Skeletal muscle satellite cell (primary cell): ENCODE data around the gene ATP13A3.

ENCODE experiments used
- H3K27me3 ChIP-seq: 2 replicates; pipeline ENCODE4 v1.7.0; 2013; ENCODE audit warnings: low read length; ENCODE audit not compliant: control insufficient read depth, insufficient read depth
- H3K36me3 ChIP-seq: 2 replicates; pipeline ENCODE4 v1.7.0; 2013; ENCODE audit warnings: mild to moderate bottlenecking, control low read depth, low read length; ENCODE audit not compliant: insufficient read depth
- H3K4me1 ChIP-seq: 2 replicates; pipeline ENCODE4 v1.7.0; 2013; ENCODE audit warnings: low read length; ENCODE audit not compliant: control insufficient read depth, insufficient read depth
- H3K4me2 ChIP-seq: 2 replicates; pipeline ENCODE4 v1.7.0; 2013; ENCODE audit warnings: mild to moderate bottlenecking, low read length
- H3K4me3 ChIP-seq: 2 replicates; pipeline ENCODE4 v1.7.0; 2013; ENCODE audit warnings: low read length
- H3K9ac ChIP-seq: 2 replicates; pipeline ENCODE4 v1.7.0; 2013; ENCODE audit warnings: mild to moderate bottlenecking, low read depth, low read length, moderate library complexity
- H3K9me3 ChIP-seq: replicated peaks from 2 replicates; pipeline ENCODE4 v1.7.0; 2013; ENCODE audit warnings: mild to moderate bottlenecking, control low read depth, low read length

ATP13A3 gene

DNA sequence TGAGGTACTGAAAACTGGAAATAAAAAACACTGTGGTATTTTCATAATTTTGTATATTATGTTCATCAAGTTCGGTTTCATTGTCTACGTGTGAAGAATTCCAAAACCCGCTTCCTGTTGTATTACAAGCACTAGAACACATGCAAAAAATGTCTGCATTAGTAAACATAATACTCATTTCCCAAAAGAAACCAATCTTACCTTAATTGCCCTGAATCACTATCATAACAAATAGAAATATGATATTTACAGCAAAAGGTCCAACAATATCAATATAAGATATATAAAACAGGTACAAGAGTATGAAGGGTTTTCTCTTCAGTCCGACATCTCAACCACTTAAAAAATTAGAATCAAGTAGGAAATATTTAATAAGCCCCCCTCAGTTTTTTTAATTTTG lies 61.4 kb downstream of the ATP13A3 start:
- H3K4me2 ChIP-seq: no peak overlapping the region
- no peak overlapping the region for H3K4me3 ChIP-seq
- no peak overlapping the region for H3K9ac ChIP-seq
- H3K9me3 ChIP-seq: no peaks in the 10 kb centered on the region
- H3K4me1 ChIP-seq: peaks cover 19% of the 10 kb centered on the region
- H3K36me3 ChIP-seq: peaks cover 58% of the 10 kb centered on the region
- no peaks in the 10 kb centered on the region for H3K27me3 ChIP-seq

DNA sequence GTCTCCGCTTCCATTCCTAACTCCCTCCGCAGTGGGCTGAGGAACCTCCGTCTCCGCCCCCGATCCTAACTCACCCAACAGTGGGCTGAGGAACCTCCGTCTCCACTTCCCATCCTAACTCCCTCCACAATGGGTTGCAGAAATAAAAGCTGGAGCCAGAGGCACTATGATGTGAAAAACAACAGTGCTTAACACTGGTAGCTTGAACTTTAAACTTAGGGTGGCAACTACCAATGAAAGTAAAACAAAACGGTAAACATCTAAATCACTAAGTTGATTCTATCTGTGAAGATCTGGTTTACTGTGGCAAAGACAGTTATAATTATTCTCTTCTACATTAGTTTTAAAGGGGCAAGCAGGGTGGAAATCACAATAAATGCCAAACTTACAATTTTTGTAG lies 61.8 kb downstream of the ATP13A3 start:
- Histone ChIP-seq H3K4me3 (no peak overlapping the region), H3K4me2 (no peak overlapping the region), H3K9ac (no peak overlapping the region), H3K9me3 (no peaks in the 10 kb centered on the region), H3K36me3 (peaks cover 56% of the 10 kb centered on the region), H3K4me1 (peaks cover 19% of the 10 kb centered on the region), H3K27me3 (no peaks in the 10 kb centered on the region)

DNA sequence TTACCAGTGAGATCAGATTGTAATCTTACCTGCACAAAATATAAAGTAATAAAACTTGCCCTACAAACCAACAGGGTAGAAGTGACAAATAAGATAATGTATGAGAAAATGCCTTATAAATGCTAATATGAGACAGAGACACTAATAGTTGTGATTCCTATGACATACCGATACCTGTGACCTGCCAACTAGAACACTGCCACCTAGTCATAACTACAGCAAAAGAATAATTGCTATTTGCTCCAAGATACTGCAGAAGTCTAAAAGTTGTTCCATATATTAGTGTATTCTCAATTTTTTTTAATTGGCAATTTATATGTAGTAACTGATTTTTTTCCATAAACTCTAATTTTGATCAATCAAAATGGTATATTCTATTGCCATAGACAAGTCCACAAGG lies 62.4 kb downstream of the ATP13A3 start:
- peaks cover 19% of the 10 kb centered on the region for H3K4me1 ChIP-seq
- H3K9ac ChIP-seq: no peak overlapping the region
- H3K9me3 ChIP-seq: no peaks in the 10 kb centered on the region
- H3K27me3 ChIP-seq: no peaks in the 10 kb centered on the region
- H3K4me3 ChIP-seq: no peak overlapping the region
- H3K4me2 ChIP-seq: no peak overlapping the region
- H3K36me3 ChIP-seq: peaks cover 53% of the 10 kb centered on the region

DNA sequence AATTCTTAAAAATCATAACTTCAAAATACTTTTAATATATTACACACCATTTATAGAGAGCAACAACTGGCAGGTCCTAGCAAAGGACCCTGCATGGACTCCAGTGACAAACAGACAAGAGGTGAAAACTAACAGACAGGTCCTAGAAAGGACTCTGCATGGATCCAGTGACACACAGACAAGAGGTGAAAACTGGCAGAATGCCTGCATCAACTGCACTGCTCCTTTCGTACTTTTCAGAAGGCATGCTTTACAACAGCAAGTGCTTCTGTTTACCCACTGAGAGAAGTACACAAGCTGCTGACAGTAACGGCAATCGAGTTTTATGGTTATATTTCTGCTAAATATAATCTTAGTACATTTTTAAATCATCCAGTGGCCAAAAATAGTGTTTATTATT lies 63.5 kb downstream of the ATP13A3 start:
- H3K4me3 ChIP-seq: no peak overlapping the region
- H3K27me3 ChIP-seq: no peaks in the 10 kb centered on the region
- no peak overlapping the region for H3K9ac ChIP-seq
- H3K9me3 ChIP-seq: no peaks in the 10 kb centered on the region
- H3K4me2 ChIP-seq: no peak overlapping the region
- peaks cover 19% of the 10 kb centered on the region for H3K4me1 ChIP-seq
- H3K36me3 ChIP-seq: peaks cover 57% of the 10 kb centered on the region

DNA sequence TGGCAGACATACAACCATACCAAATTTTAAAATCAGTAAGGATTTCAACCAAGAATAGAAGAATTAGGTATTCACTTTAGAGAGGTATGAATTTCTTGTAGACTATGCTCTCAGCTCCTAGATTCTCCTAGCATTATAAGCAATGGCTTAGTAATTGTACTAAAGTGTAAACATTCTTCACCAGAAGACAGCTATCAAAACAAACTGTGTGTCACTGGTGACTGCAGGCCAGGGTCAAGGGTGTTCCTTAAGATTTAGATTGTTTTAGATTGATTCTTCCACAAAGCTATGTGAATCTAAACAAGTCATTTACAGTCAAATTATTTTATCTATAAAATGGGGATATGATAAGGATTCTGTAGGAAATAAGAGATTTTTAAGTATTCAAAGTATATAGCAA lies 64.6 kb downstream of the ATP13A3 start:
- Histone ChIP-seq H3K9ac (no peak overlapping the region), H3K36me3 (peaks cover 57% of the 10 kb centered on the region), H3K9me3 (no peaks in the 10 kb centered on the region), H3K4me3 (no peak overlapping the region), H3K4me2 (no peak overlapping the region), H3K27me3 (no peaks in the 10 kb centered on the region), H3K4me1 (peaks cover 19% of the 10 kb centered on the region)

DNA sequence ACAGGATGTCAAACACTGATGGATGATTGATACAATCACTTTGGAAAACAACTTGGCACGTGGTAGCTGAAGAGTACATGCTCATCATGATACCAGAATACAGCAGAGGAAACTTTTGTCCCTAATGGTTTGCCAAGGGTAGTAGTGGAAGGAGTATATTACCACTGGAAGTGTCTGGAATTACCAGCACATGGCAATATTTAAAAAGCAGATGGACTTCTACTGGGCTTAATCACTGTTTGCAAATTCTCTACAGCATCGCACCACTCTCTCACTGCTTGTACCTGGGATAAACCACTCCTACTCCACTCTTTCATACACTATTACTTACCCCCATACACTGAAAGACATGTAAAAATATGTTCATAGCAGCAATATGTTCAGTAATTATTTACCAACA lies 68.1 kb downstream of the ATP13A3 start:
- Histone ChIP-seq H3K4me1 (peaks cover 14% of the 10 kb centered on the region), H3K9ac (no peak overlapping the region), H3K9me3 (no peaks in the 10 kb centered on the region), H3K4me3 (no peak overlapping the region), H3K27me3 (no peaks in the 10 kb centered on the region), H3K4me2 (no peak overlapping the region), H3K36me3 (peaks cover 49% of the 10 kb centered on the region)

DNA sequence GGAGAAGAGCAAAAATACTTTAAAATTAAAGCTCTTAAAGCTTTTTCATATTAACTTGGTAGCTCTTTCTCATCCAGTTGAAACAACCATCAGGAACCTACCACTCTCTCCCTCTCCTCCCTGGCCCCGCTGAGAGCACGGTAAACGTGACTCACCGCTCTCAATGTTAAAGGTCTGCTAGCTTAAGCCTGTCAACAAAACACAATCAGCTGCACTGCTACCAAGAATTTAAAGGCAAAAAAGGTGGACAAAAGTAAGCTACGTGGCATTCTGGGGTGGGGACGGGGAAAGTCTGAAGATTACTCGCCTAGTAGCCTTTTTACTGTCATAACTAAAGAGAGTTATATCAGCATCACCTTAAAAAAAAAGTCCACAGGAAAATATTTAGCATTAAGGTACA lies 79.4 kb downstream of the ATP13A3 start:
- H3K27me3 ChIP-seq: no peaks in the 10 kb centered on the region
- peaks cover 44% of the 10 kb centered on the region for H3K36me3 ChIP-seq
- H3K9ac ChIP-seq: no peak overlapping the region
- no peak overlapping the region for H3K4me2 ChIP-seq
- H3K4me1 ChIP-seq: no peaks in the 10 kb centered on the region
- no peak overlapping the region for H3K4me3 ChIP-seq
- no peaks in the 10 kb centered on the region for H3K9me3 ChIP-seq

DNA sequence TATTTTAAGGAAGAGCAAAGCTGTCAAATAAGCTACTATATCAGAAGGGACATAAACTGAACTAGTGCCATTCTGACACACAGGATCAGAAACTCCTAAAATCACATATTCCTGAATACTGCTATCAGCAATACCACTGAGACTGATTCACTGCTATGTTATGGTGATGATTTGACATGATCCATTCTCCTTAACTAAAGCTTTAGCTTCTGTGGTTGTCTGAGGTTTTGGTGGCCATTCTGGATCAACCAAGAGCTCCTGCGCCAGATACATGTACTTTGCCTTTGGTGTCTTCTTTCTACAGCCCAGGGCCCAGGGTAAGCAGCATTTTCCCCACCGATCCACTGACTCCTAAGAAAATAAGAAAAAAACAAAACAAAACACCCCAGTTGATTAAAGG lies 81.0 kb downstream of the ATP13A3 start:
- Histone ChIP-seq H3K4me2 (no peak overlapping the region), H3K36me3 (peaks cover 36% of the 10 kb centered on the region), H3K9me3 (no peaks in the 10 kb centered on the region), H3K4me1 (no peaks in the 10 kb centered on the region), H3K9ac (no peak overlapping the region), H3K4me3 (no peak overlapping the region), H3K27me3 (no peaks in the 10 kb centered on the region)

DNA sequence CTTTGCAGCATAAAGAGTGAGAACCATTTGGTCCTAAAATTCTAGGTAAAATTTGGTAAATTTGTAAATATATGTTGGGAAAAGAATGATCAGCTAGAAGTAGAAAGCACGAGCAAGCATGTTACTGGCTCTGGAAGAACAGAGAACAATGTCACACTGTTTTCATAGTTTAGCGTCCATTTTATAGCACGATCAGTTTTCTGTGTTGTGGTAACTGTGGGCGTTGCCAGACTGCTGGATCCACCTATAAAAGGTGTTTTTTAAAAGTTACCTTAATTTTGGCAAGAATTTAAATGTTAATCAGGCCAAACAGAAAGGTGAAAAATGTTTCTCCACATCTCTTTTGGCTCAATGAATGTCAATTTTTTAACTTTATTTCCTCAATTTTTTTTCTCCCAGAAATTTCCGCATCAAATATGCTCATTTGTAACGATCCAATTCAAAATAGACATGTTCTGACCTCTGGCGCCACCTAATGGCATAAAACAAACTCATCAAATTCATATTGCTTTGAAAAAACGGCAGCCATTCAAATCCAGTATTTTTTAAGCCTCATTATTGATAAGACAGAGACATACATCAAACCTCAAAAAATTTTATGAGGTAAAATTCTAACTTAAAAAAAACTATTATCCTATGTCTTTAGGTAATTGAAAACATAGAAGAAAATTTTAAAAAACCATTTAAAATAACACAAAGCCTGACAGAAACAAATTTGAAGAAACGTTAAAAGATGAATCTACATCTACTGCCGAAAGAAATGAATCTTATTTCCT lies 82.2 kb downstream of the ATP13A3 start:
- no peaks in the 10 kb centered on the region for H3K27me3 ChIP-seq
- H3K4me2 ChIP-seq: no peak overlapping the region
- H3K9me3 ChIP-seq: no peaks in the 10 kb centered on the region
- H3K9ac ChIP-seq: no peak overlapping the region
- H3K4me1 ChIP-seq: no peaks in the 10 kb centered on the region
- H3K36me3 ChIP-seq: peaks cover 36% of the 10 kb centered on the region
- no peak overlapping the region for H3K4me3 ChIP-seq

DNA sequence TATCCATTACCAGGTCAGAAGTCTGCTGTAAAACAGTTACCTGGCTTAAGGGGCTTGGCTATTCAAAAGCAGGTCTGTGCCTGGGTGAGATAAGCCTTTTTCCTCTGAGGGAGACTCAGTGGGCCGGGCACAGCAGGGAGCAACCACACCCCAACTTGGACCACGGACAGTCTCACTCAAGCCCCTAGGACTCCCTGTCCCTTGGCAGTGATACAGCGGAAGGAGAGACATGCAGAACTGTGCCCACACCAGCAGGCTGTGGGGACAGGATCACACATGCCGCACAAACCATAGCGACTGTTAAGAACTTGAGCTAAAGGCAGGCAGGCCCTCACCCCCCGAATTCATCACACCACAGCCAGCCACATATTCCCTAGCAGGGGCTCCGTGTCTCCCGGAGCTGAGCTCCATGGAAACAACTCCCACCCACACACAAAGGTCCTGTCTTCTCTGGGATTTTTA lies 84.9 kb downstream of the ATP13A3 start:
- peaks cover 15% of the 10 kb centered on the region for H3K36me3 ChIP-seq
- H3K4me3 ChIP-seq: no peak overlapping the region
- no peaks in the 10 kb centered on the region for H3K9me3 ChIP-seq
- no peak overlapping the region for H3K4me2 ChIP-seq
- peaks cover 4% of the 10 kb centered on the region for H3K4me1 ChIP-seq
- no peak overlapping the region for H3K9ac ChIP-seq
- H3K27me3 ChIP-seq: peaks cover 25% of the 10 kb centered on the region

DNA sequence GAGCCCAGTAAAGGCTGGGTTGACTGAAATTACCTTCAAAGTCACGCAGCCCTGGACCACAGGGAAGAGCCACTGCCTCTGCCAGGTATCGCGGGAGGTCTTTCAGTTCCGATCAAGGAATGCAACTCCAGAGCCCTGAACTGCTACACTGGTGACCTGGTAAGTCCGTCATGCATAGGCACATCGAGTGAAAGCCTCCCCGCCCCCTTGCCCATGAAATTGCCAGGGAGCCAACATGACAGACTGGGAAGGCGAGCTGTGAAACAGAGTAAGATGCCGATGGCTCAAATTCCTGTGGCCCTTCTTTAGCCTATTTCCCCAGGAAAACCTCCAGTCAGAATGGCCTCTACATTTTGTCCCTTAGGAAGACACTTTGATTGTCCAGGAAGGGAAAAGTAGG lies 85.5 kb downstream of the ATP13A3 start:
- Histone ChIP-seq H3K27me3 (peaks cover 31% of the 10 kb centered on the region), H3K4me2 (no peak overlapping the region), H3K36me3 (peaks cover 15% of the 10 kb centered on the region), H3K4me3 (no peak overlapping the region), H3K9ac (no peak overlapping the region), H3K4me1 (peaks cover 4% of the 10 kb centered on the region), H3K9me3 (no peaks in the 10 kb centered on the region)

DNA sequence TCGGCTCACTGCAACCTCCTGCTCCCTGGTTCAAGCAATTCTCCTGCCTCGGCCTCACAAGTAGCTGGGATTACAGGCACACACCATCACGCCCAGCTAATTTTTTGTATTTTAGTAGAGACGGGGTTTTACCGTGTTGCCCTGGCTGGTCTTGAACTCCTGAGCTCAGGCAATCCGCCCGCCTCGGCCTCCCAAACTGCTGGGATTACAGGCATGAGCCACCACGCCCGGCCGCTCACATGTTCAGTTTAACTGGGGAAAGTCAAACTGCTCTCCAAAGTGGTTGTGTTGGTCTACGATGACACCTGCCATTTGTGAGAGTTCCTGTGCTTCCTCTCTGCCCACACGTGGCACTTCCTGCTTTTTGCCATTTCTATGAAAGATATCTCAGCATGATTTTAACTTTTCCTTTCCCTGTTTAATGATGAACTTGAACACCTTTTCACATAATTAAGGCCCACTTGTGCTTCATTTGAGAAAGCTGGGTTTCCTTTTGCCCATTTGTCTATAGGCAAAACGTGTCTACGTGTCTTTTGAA lies 86.9 kb downstream of the ATP13A3 start:
- no peak overlapping the region for H3K9ac ChIP-seq
- H3K4me1 ChIP-seq: peaks cover 4% of the 10 kb centered on the region
- no peaks in the 10 kb centered on the region for H3K9me3 ChIP-seq
- peaks cover 45% of the 10 kb centered on the region for H3K27me3 ChIP-seq
- peaks cover 7% of the 10 kb centered on the region for H3K36me3 ChIP-seq
- H3K4me3 ChIP-seq: no peak overlapping the region
- no peak overlapping the region for H3K4me2 ChIP-seq
